GM12892 (cell line): ENCODE results near the gene ROPN1L.

Experiments
- POLR2A ChIP-seq: IDR thresholded peaks from 2 replicates; pipeline ENCODE4 v1.6.1; 2011; ENCODE audit warnings: low read depth, low read length, control low read depth
- POLR2AphosphoS5 ChIP-seq: IDR thresholded peaks from 2 replicates; pipeline ENCODE4 v1.6.1; 2011; ENCODE audit warnings: low read depth, low read length, control low read depth
- TAF1 ChIP-seq: IDR thresholded peaks from 2 replicates; pipeline ENCODE4 v1.6.1; 2011; ENCODE audit warnings: low read depth, mild to moderate bottlenecking, control low read depth, low read length, borderline replicate concordance

DNA sequence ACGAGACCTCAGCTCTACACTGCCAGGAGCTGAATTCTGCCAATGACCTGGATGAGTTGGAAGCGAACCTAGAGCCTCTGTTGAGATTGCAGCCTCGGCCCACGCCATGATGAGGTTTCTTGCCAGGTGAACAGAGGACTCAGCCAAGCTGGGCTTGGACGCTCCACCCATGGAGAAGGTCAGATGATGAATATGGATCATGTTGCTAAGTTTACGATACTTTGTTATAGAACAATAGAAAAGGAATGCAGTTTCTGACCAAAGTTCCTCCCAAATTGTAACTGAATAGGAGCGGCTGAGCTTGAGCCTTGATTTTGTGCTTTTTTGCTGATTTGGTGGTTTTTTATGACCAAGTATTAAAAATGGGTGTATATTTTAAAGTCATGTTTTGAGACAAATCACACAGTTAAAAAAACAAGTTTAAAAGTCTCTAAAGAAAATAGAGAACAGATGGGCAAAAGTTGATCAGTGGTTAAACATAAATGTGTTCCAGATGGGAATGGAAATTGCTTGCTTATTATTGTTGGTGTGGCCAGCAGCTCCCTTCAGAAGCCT lies 32.9 kb downstream of the ROPN1L start:
- TF ChIP-seq POLR2A: no peak
- no peak for TF ChIP-seq POLR2AphosphoS5
- TF ChIP-seq TAF1: no peak
